ENCODE measurements around the gene CHP2.

The CHP2 gene

GRCh38 chr16:23784811-23785447, 30.1 kb downstream of the CHP2 start:
- TF ChIP-seq EZH2 (optimal IDR thresholded peaks at IDR 0.05; ENCODE audit: low read depth, low read length) (no peak), CTCF (IDR thresholded peaks at IDR 0.05; ENCODE audit: low read length) (no peak), EZH2phosphoT487 (IDR thresholded peaks at IDR 0.05; ENCODE audit: low read length) (no peak)
- no peaks in the 10 kb centered on the region for H3K36me3 ChIP-seq (replicated peaks; ENCODE audit: insufficient read depth, low read length)
- no peak for DNase-seq
- H3K9me2 ChIP-seq (replicated peaks; ENCODE audit: insufficient read depth, low read length): no peaks in the 10 kb centered on the region
- H3K79me2 ChIP-seq (ENCODE audit: low read length): no peaks in the 10 kb centered on the region
- H3K27me3 ChIP-seq (replicated peaks; ENCODE audit: insufficient read depth, low read length): no peaks in the 10 kb centered on the region
- no peaks in the 10 kb centered on the region for H3K9me3 ChIP-seq (replicated peaks; ENCODE audit: insufficient read depth, low read length)
- no peaks in the 10 kb centered on the region for H3F3A ChIP-seq (ENCODE audit: insufficient read depth, low read length)
- no peaks in the 10 kb centered on the region for H4K20me1 ChIP-seq (ENCODE audit: insufficient read depth, low read length)
- H3K4me3 ChIP-seq (ENCODE audit: low read length): no peak overlapping the region
- H3K4me1 ChIP-seq (ENCODE audit: low read length): no peaks in the 10 kb centered on the region
- no peak overlapping the region for H2AFZ ChIP-seq (ENCODE audit: low read length)
- no peak overlapping the region for H3K4me2 ChIP-seq (ENCODE audit: low read depth, low read length)
- H3K9ac ChIP-seq (ENCODE audit: low read length): no peak overlapping the region
- no peak overlapping the region for H3K27ac ChIP-seq (ENCODE audit: low read length)

GRCh38 chr16:23785842-23786241, 31.0 kb downstream of the CHP2 start:
- no peak for DNase-seq
- H4K20me1 ChIP-seq (ENCODE audit: insufficient read depth, low read length): no peaks in the 10 kb centered on the region
- H3K9ac ChIP-seq (ENCODE audit: low read length): no peak overlapping the region
- H3K4me1 ChIP-seq (ENCODE audit: low read length): no peaks in the 10 kb centered on the region
- H2AFZ ChIP-seq (ENCODE audit: low read length): no peak overlapping the region
- no peaks in the 10 kb centered on the region for H3F3A ChIP-seq (ENCODE audit: insufficient read depth, low read length)
- H3K4me3 ChIP-seq (ENCODE audit: low read length): no peak overlapping the region
- no peak for TF ChIP-seq CTCF (IDR thresholded peaks at IDR 0.05; ENCODE audit: low read length)
- TF ChIP-seq EZH2 (optimal IDR thresholded peaks at IDR 0.05; ENCODE audit: low read depth, low read length): no peak
- no peak for TF ChIP-seq EZH2phosphoT487 (IDR thresholded peaks at IDR 0.05; ENCODE audit: low read length)
- no peak overlapping the region for H3K27ac ChIP-seq (ENCODE audit: low read length)
- H3K79me2 ChIP-seq (ENCODE audit: low read length): no peaks in the 10 kb centered on the region
- no peak overlapping the region for H3K4me2 ChIP-seq (ENCODE audit: low read depth, low read length)
- H3K9me3 ChIP-seq (replicated peaks; ENCODE audit: insufficient read depth, low read length): no peaks in the 10 kb centered on the region
- H3K27me3 ChIP-seq (replicated peaks; ENCODE audit: insufficient read depth, low read length): no peaks in the 10 kb centered on the region
- H3K9me2 ChIP-seq (replicated peaks; ENCODE audit: insufficient read depth, low read length): no peaks in the 10 kb centered on the region
- no peaks in the 10 kb centered on the region for H3K36me3 ChIP-seq (replicated peaks; ENCODE audit: insufficient read depth, low read length)

GRCh38 chr16:23786964-23787561, 32.2 kb downstream of the CHP2 start:
- Histone ChIP-seq H3K9ac (ENCODE audit: low read length) (no peak overlapping the region), H3K36me3 (replicated peaks; ENCODE audit: insufficient read depth, low read length) (no peaks in the 10 kb centered on the region), H3K4me2 (ENCODE audit: low read depth, low read length) (no peak overlapping the region), H3K27me3 (replicated peaks; ENCODE audit: insufficient read depth, low read length) (no peaks in the 10 kb centered on the region), H3K4me3 (ENCODE audit: low read length) (no peak overlapping the region), H3F3A (ENCODE audit: insufficient read depth, low read length) (no peaks in the 10 kb centered on the region), H2AFZ (ENCODE audit: low read length) (no peak overlapping the region), H3K9me3 (replicated peaks; ENCODE audit: insufficient read depth, low read length) (no peaks in the 10 kb centered on the region), H3K79me2 (ENCODE audit: low read length) (no peaks in the 10 kb centered on the region), H4K20me1 (ENCODE audit: insufficient read depth, low read length) (no peaks in the 10 kb centered on the region), H3K4me1 (ENCODE audit: low read length) (no peaks in the 10 kb centered on the region), H3K27ac (ENCODE audit: low read length) (no peak overlapping the region), H3K9me2 (replicated peaks; ENCODE audit: insufficient read depth, low read length) (no peaks in the 10 kb centered on the region)
- TF ChIP-seq EZH2 (optimal IDR thresholded peaks at IDR 0.05; ENCODE audit: low read depth, low read length) (no peak), CTCF (IDR thresholded peaks at IDR 0.05; ENCODE audit: low read length) (no peak), EZH2phosphoT487 (IDR thresholded peaks at IDR 0.05; ENCODE audit: low read length) (no peak)
- DNase-seq: no peak
